Natural killer cell (primary cell): ENCODE measurements around the gene RASL11A. TPM values are rescaled to one million over a fixed set of nuclear protein-coding genes. Genes with fewer than 3 reads are reported as not detected.
"Not testable (repeated sequence)": the region's sequence is repeated elsewhere in the genome, so short reads cannot be mapped to it uniquely, and the experiment has no call there.

Source experiments
- ATAC-seq, 3 donors: fragments of 150-1000 bp in 2 of 3; fragments of 200-7000 bp in 1 of 3; cut with Tn5 transposase; 1 replicate in 1 of 3; 2 replicates in 2 of 3; pipeline ENCODE4 v1.10.0; 2021; ENCODE audit warnings: mild to moderate bottlenecking in 2 of 3, moderate library complexity in 2 of 3
- DNase-seq, 2 donors: peaks; one replicate each; pipeline versions ENCODE4 v3.0.0 to v3.0.0-alpha.2; 2013 to 2021; ENCODE audit warnings: mixed read lengths in 1 of 2
- H3K27ac ChIP-seq: one replicate; pipeline ENCODE4 v1.5.1; 2013; ENCODE audit warnings: mild to moderate bottlenecking, low read length
- H3K27me3 ChIP-seq: one replicate; pipeline ENCODE4 v1.6.1; 2013; ENCODE audit warnings: low read length; ENCODE audit not compliant: control insufficient read depth, insufficient read depth
- H3K36me3 ChIP-seq: one replicate; pipeline ENCODE4 v1.6.1; 2013; ENCODE audit warnings: low read length; ENCODE audit not compliant: control insufficient read depth, insufficient read depth
- H3K4me1 ChIP-seq: one replicate; pipeline ENCODE4 v1.6.1; 2013; ENCODE audit warnings: low read length; ENCODE audit not compliant: control insufficient read depth, insufficient read depth
- H3K4me3 ChIP-seq: one replicate; pipeline ENCODE4 v1.5.1; 2013; ENCODE audit warnings: low read length
- H3K9me3 ChIP-seq: one replicate; pipeline ENCODE4 v1.6.1; 2013; ENCODE audit warnings: low read length; ENCODE audit not compliant: control insufficient read depth, insufficient read depth
- H3K27ac Mint-ChIP-seq, 2 donors: one replicate each; pipeline ENCODE4 v1.8.0; 2022; ENCODE audit warnings: mild to moderate bottlenecking in 2 of 2, mixed read lengths in 2 of 2, moderate library complexity in 1 of 2
- H3K27me3 Mint-ChIP-seq, 2 donors: one replicate each; pipeline ENCODE4 v1.8.0; 2022; ENCODE audit warnings: low read depth in 2 of 2, mixed read lengths in 2 of 2
- H3K36me3 Mint-ChIP-seq: one replicate; pipeline ENCODE4 v1.8.0; 2022; ENCODE audit warnings: mixed read lengths
- H3K4me1 Mint-ChIP-seq, 2 donors: one replicate each; pipeline ENCODE4 v1.8.0; 2022; ENCODE audit warnings: mixed read lengths in 2 of 2
- H3K4me3 Mint-ChIP-seq: one replicate; pipeline ENCODE4 v1.8.0; 2022; ENCODE audit warnings: mild to moderate bottlenecking, moderate library complexity, mixed read lengths
- H3K9me3 Mint-ChIP-seq, 2 donors: one replicate each; pipeline ENCODE4 v1.8.0; 2022; ENCODE audit warnings: mixed read lengths in 2 of 2
- CTCF ChIP-seq: fragments of 200-600 bp; IDR thresholded peaks from one replicate; pipeline ENCODE4 v1.8.0; 2022; ENCODE audit warnings: antibody characterized with exemption
- WGBS: methylation state at CpG from one replicate; pipeline ENCODE4 v1.1.7; 2013; ENCODE audit warnings: missing lambda C conversion rate; ENCODE audit not compliant: insufficient coverage; 5-methylcytosine and 5-hydroxymethylcytosine counted together
- intact Hi-C: fragments of 100-400 bp; cut with micrococcal nuclease; formaldehyde crosslinking; loops from one replicate; pipeline ENCODE4 v1.14.2; 2022
- total RNA-seq, 4 donors: library from RNA; stranded (reverse); fragments of 120-200 nt in 1 of 4; gene quantifications; one replicate each; pipeline versions ENCODE4 v1.2.3 to v1.2.4, GENCODE V29; 2013 to 2022

Gene RASL11A, protein sequence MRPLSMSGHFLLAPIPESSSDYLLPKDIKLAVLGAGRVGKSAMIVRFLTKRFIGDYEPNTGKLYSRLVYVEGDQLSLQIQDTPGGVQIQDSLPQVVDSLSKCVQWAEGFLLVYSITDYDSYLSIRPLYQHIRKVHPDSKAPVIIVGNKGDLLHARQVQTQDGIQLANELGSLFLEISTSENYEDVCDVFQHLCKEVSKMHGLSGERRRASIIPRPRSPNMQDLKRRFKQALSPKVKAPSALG
- 1 to 10 TPM in 2 of 3 donors, under 1 TPM in 1; 0.70 to 2.0 (median 1.4) TPM for total RNA-seq
- 1.6 TPM for total RNA-seq (2013)

DNA sequence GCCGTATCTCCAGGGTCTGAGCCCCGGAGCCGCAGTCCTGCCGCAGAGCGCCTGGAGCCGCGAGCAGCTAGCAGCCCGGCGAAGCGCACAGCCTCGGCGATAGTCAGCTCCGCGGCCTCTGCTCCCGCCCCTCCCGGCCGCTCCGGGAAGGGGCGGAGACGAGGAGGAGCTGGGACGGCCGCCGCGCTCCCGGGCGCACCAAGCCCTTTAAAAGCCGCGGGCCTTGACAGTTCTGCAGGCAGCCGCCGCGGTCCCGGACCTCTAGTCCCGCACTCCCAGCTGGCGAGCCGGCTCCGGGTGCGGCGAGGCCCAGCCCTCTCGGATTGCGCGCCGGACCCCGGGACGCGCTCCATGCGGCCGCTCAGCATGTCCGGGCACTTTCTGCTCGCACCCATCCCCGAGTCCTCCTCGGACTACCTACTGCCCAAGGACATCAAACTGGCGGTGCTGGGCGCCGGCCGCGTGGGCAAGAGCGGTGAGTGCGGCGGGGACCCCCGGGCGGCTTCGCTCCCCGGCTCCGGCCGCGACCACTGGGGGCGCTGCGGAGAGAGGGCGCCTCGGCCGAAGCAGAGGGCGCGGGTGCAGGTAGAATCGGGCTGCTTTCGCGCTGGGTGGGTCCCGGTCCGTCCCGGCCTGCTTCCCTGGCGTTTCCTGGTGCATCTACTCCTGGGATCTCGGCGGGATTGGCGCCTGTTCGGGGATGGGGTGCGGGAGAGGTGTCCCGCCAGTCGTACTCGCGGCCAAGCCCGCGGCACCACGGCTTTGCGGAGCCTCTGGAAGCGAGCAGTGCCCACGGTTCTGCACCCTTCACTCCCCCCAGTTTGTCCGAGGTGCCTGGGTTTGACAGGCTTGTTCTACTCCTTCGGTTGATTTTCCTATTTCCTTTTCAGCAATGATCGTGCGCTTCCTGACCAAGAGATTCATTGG is at the start of gene RASL11A:
Gene RASL11A (plus strand): TSS at position 237 of the 927 bp plus-strand sequence. CDS start 115 bp downstream, at position 352.
- ATAC-seq: peak; percentile 92 to 94 (median 92)
- intact Hi-C loops: loop anchor here (2.0 kb wide), 1 partner anchor 20 kb away; the partner anchor contains the start of gene RPL21
- peak within 1 kb of the TSS; percentile 27 for H3K27ac ChIP-seq
- H3K4me1 ChIP-seq: peaks cover 14% of the 10 kb centered on the region
- H3K27me3 Mint-ChIP-seq: peaks cover 18 to 27% of the 10 kb centered on the region in 2 donors
- peak; percentile 73 to 83 for DNase-seq
- under 1% methylated on average over 99 of the region's 99 CpGs for WGBS
- no peaks in the 10 kb centered on the region for H3K9me3 ChIP-seq
- H3K4me1 Mint-ChIP-seq: peaks cover 14% of the 10 kb centered on the region in 2 donors
- peak within 1 kb of the TSS; percentile 93 for H3K4me3 Mint-ChIP-seq
- TF ChIP-seq CTCF: peak; percentile 97
- no peaks in the 10 kb centered on the region for H3K36me3 ChIP-seq
- H3K27ac Mint-ChIP-seq: peak within 1 kb of the TSS; percentile 45 to 69
- H3K9me3 Mint-ChIP-seq: no peaks in the 10 kb centered on the region
- no peaks in the 10 kb centered on the region for H3K36me3 Mint-ChIP-seq
- peaks cover 3% of the 10 kb centered on the region for H3K27me3 ChIP-seq
- H3K4me3 ChIP-seq: peak within 1 kb of the TSS; percentile 58

DNA sequence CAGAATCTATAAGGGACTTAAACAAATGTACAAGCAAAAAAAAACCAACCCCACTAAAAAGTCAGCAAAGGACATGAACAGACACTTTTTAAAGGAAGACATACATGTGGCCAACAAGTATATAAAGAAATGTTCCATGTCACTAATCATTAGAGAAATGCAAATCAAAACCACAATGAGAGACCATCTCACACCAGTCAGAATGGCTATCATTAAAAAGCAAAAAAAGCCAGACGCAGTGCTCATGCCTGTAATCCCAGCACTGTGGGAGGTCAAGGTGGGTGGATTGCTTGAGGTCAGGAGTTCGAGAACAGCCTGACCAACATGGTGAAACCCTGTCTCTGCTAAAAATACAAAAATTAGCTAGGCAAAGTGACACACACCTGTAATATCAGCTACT is 48.5 kb upstream of the RASL11A start:
- H3K27ac Mint-ChIP-seq, H3K4me3 Mint-ChIP-seq, H3K4me3 ChIP-seq, DNase-seq, ATAC-seq, H3K36me3 ChIP-seq, H3K27me3 Mint-ChIP-seq, H3K27me3 ChIP-seq, intact Hi-C loops, H3K4me1 ChIP-seq, H3K27ac ChIP-seq, H3K4me1 Mint-ChIP-seq: not testable (repeated sequence)
- peaks cover 9 to 10% of the 10 kb centered on the region in 2 donors for H3K9me3 Mint-ChIP-seq
- peaks cover 20% of the 10 kb centered on the region for H3K36me3 Mint-ChIP-seq
- WGBS: 71% methylated on average over 2 of the region's 2 CpGs
- H3K9me3 ChIP-seq: peaks cover 28% of the 10 kb centered on the region

- no peak for ATAC-seq
- Histone ChIP-seq H3K4me3 (no peak overlapping the region), H3K27ac (no peak overlapping the region), H3K9me3 (peaks cover 16% of the 10 kb centered on the region), H3K27me3 (no peaks in the 10 kb centered on the region), H3K36me3 (no peaks in the 10 kb centered on the region), H3K4me1 (no peaks in the 10 kb centered on the region)
- Mint-ChIP-seq H3K4me1 (no peaks in the 10 kb centered on the region), H3K27me3 (peaks cover 4 to 6% of the 10 kb centered on the region in 2 donors), H3K36me3 (peaks cover 13% of the 10 kb centered on the region), H3K27ac (no peak overlapping the region), H3K4me3 (no peak overlapping the region), H3K9me3 (peaks cover 3 to 5% of the 10 kb centered on the region in 2 donors)
- TF ChIP-seq CTCF: no peak
- intact Hi-C loops: no loop called here
- 20% methylated on average over 2 of the region's 2 CpGs for WGBS
- DNase-seq: peak in 1 of 2 donors; percentile 6
Measured at GRCh38 chr13:27226991-27227390, 43.6 kb upstream of the RASL11A start.

GRCh38 chr13:27228131-27228530 is 42.5 kb upstream of the RASL11A start:
- DNase-seq: no peak
- H3K27ac Mint-ChIP-seq: no peak overlapping the region
- H3K4me1 ChIP-seq: no peaks in the 10 kb centered on the region
- peaks cover 14% of the 10 kb centered on the region for H3K9me3 ChIP-seq
- peaks cover 3 to 5% of the 10 kb centered on the region in 2 donors for H3K9me3 Mint-ChIP-seq
- no peak overlapping the region for H3K27ac ChIP-seq
- H3K36me3 ChIP-seq: no peaks in the 10 kb centered on the region
- H3K4me3 ChIP-seq: no peak overlapping the region
- intact Hi-C loops: no loop called here
- H3K27me3 Mint-ChIP-seq: peaks cover 4 to 6% of the 10 kb centered on the region in 2 donors
- H3K4me1 Mint-ChIP-seq: no peaks in the 10 kb centered on the region
- TF ChIP-seq CTCF: no peak
- H3K36me3 Mint-ChIP-seq: peaks cover 20% of the 10 kb centered on the region
- H3K27me3 ChIP-seq: no peaks in the 10 kb centered on the region
- H3K4me3 Mint-ChIP-seq: no peak overlapping the region
- ATAC-seq: no peak
